Erythroblast (primary cell): Measurements from ENCODE around the gene RWDD1.

Experiments
- GATA1 ChIP-seq: IDR thresholded peaks from 2 replicates; pipeline ENCODE4 v1.6.1; 2011; ENCODE audit warnings: low read depth, mild to moderate bottlenecking, control low read depth, low read length, moderate library complexity
- POLR2A ChIP-seq: IDR thresholded peaks from 2 replicates; pipeline ENCODE4 v1.6.1; 2011; ENCODE audit warnings: mild to moderate bottlenecking, low read length

GRCh38 chr6:116556814-116557415 is 14.4 kb upstream of the RWDD1 start:
- TF ChIP-seq POLR2A, result no peak
- no peak for TF ChIP-seq GATA1
